GM04504 (cell line): ENCODE results near the gene AK1.

ENCODE experiments used
- DNase-seq: peaks from one replicate; pipeline ENCODE4 v3.0.0-alpha.2; 2012; ENCODE audit warnings: low read depth

Gene AK1

GRCh38 chr9:127867356-127868277 is 9.9 kb downstream of the AK1 start:
- DNase-seq: no peak

- DNase-seq: no peak
These were observed 10.9 kb downstream of the AK1 start for GRCh38 chr9:127866535-127866934.

GRCh38 chr9:127865645-127866464 is 11.6 kb downstream of the AK1 start:
- no peak for DNase-seq

GRCh38 chr9:127863191-127863621 is 14.3 kb downstream of the AK1 start:
- DNase-seq: no peak

- no peak for DNase-seq
These were observed 15.1 kb downstream of the AK1 start for GRCh38 chr9:127862075-127863011.

- no peak for DNase-seq
These were observed 16.7 kb downstream of the AK1 start for GRCh38 chr9:127860779-127861178.

GRCh38 chr9:127860260-127860659 is 17.2 kb downstream of the AK1 start:
- DNase-seq: no peak

GRCh38 chr9:127858041-127858512 is 19.4 kb downstream of the AK1 start:
- DNase-seq: no peak

- no peak for DNase-seq
These were observed 20.2 kb downstream of the AK1 start for GRCh38 chr9:127857278-127857677.

- no peak for DNase-seq
These were observed 20.8 kb downstream of the AK1 start for GRCh38 chr9:127856729-127857116.

GRCh38 chr9:127856094-127856728 is 21.3 kb downstream of the AK1 start:
- DNase-seq: no peak

- no peak for DNase-seq
These were observed 22.0 kb downstream of the AK1 start for GRCh38 chr9:127855522-127855921.

- no peak for DNase-seq
These were observed 22.5 kb downstream of the AK1 start for GRCh38 chr9:127854960-127855359.

- peak; percentile 42 for DNase-seq
These were observed 23.2 kb downstream of the AK1 start, which contains the start of gene ENG for GRCh38 chr9:127854184-127854806. ENG (minus strand) TSS chr9:127854658; CDS start chr9:127854355, 303 bp downstream.

GRCh38 chr9:127853312-127854183 is 23.9 kb downstream of the AK1 start:
- DNase-seq: no peak

- DNase-seq: no peak
These were observed 24.6 kb downstream of the AK1 start for GRCh38 chr9:127852829-127853228.

GRCh38 chr9:127850286-127850830 is 27.1 kb downstream of the AK1 start:
- DNase-seq: no peak

GRCh38 chr9:127848756-127849504 is 28.5 kb downstream of the AK1 start:
- DNase-seq: no peak
